ENCODE measurements around the gene PRRC2B. TPM values are rescaled to one million over a fixed set of nuclear protein-coding genes. Genes with fewer than 3 reads are reported as not detected.
A peak's percentile ranks its signal among the peaks of the same experiment; 100 is the strongest.

Gene PRRC2B
- total and polyA plus RNA-seq, 2 of the 13 experiments (the other 11 are each of a cell fraction or from before 2014, with no cell fraction given) = 20.8 to 37.4 TPM

GRCh38 chr9:131394464-131395156, 724 bp downstream of the PRRC2B start (continued):
- TF ChIP-seq, protein P1, sequence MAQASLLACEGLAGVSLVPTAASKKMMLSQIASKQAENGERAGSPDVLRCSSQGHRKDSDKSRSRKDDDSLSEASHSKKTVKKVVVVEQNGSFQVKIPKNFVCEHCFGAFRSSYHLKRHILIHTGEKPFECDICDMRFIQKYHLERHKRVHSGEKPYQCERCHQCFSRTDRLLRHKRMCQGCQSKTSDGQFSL (CRISPR knock-in tag; IDR thresholded peaks at IDR 0.05) = no peak
- TF ChIP-seq YEATS2 (CRISPR knock-in tag; IDR thresholded peaks at IDR 0.05; ENCODE audit: borderline replicate concordance) = no peak
- TF ChIP-seq ZNF446 (CRISPR knock-in tag; IDR thresholded peaks at IDR 0.05) = no peak
- no peak for TF ChIP-seq FOXP1 (IDR thresholded peaks at IDR 0.05)
- no peak for TF ChIP-seq FOXP1 (CRISPR knock-in tag; IDR thresholded peaks at IDR 0.05)
- TF ChIP-seq ASH2L (IDR thresholded peaks at IDR 0.05; ENCODE audit: insufficient read length, low read depth, low read length) = no peak
- TF ChIP-seq HHEX (CRISPR knock-in tag; IDR thresholded peaks at IDR 0.05) = no peak
- no peak for TF ChIP-seq SETDB1 (CRISPR knock-in tag; IDR thresholded peaks at IDR 0.05; ENCODE audit: borderline replicate concordance)
- TF ChIP-seq ZNF878 (CRISPR knock-in tag; IDR thresholded peaks at IDR 0.05) = no peak
- no peak for TF ChIP-seq MIER3 (CRISPR knock-in tag; IDR thresholded peaks at IDR 0.05; ENCODE audit: borderline replicate concordance)
- TF ChIP-seq ZNF564 (CRISPR knock-in tag; IDR thresholded peaks at IDR 0.05) = no peak
- no peak for TF ChIP-seq NFKBIZ (CRISPR knock-in tag; IDR thresholded peaks at IDR 0.05)
- TF ChIP-seq JDP2 (CRISPR knock-in tag; IDR thresholded peaks at IDR 0.05; ENCODE audit: borderline replicate concordance) = no peak
- peak; percentile 3; the same call in 1 of the 2 replicates for TF ChIP-seq ATF7-NPFF (CRISPR knock-in tag; IDR thresholded peaks at IDR 0.05; ENCODE audit: low read depth)
- TF ChIP-seq POGZ (CRISPR knock-in tag; IDR thresholded peaks at IDR 0.05) = no peak
- no peak for TF ChIP-seq ISX (CRISPR knock-in tag; conservative IDR thresholded peaks at IDR 0.05)
- TF ChIP-seq NFYB (CRISPR knock-in tag; IDR thresholded peaks at IDR 0.05) = no peak
- TF ChIP-seq, protein P2, sequence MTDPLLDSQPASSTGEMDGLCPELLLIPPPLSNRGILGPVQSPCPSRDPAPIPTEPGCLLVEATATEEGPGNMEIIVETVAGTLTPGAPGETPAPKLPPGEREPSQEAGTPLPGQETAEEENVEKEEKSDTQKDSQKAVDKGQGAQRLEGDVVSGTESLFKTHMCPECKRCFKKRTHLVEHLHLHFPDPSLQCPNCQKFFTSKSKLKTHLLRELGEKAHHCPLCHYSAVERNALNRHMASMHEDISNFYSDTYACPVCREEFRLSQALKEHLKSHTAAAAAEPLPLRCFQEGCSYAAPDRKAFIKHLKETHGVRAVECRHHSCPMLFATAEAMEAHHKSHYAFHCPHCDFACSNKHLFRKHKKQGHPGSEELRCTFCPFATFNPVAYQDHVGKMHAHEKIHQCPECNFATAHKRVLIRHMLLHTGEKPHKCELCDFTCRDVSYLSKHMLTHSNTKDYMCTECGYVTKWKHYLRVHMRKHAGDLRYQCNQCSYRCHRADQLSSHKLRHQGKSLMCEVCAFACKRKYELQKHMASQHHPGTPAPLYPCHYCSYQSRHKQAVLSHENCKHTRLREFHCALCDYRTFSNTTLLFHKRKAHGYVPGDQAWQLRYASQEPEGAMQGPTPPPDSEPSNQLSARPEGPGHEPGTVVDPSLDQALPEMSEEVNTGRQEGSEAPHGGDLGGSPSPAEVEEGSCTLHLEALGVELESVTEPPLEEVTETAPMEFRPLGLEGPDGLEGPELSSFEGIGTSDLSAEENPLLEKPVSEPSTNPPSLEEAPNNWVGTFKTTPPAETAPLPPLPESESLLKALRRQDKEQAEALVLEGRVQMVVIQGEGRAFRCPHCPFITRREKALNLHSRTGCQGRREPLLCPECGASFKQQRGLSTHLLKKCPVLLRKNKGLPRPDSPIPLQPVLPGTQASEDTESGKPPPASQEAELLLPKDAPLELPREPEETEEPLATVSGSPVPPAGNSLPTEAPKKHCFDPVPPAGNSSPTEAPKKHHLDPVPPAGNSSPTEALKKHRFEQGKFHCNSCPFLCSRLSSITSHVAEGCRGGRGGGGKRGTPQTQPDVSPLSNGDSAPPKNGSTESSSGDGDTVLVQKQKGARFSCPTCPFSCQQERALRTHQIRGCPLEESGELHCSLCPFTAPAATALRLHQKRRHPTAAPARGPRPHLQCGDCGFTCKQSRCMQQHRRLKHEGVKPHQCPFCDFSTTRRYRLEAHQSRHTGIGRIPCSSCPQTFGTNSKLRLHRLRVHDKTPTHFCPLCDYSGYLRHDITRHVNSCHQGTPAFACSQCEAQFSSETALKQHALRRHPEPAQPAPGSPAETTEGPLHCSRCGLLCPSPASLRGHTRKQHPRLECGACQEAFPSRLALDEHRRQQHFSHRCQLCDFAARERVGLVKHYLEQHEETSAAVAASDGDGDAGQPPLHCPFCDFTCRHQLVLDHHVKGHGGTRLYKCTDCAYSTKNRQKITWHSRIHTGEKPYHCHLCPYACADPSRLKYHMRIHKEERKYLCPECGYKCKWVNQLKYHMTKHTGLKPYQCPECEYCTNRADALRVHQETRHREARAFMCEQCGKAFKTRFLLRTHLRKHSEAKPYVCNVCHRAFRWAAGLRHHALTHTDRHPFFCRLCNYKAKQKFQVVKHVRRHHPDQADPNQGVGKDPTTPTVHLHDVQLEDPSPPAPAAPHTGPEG (CRISPR knock-in tag; IDR thresholded peaks at IDR 0.05) = 0 out of 2 replicates have a peak, but pooled peaks have one; percentile 27
- TF ChIP-seq SSRP1 (CRISPR knock-in tag; IDR thresholded peaks at IDR 0.05) = no peak
- 0 out of 2 replicates have a peak, but pooled peaks have one; percentile 3 for TF ChIP-seq SALL1 (CRISPR knock-in tag; IDR thresholded peaks at IDR 0.05)
- TF ChIP-seq NR2F2 (IDR thresholded peaks at IDR 0.05; ENCODE audit: borderline replicate concordance, low read depth) = no peak
- TF ChIP-seq, protein P3, sequence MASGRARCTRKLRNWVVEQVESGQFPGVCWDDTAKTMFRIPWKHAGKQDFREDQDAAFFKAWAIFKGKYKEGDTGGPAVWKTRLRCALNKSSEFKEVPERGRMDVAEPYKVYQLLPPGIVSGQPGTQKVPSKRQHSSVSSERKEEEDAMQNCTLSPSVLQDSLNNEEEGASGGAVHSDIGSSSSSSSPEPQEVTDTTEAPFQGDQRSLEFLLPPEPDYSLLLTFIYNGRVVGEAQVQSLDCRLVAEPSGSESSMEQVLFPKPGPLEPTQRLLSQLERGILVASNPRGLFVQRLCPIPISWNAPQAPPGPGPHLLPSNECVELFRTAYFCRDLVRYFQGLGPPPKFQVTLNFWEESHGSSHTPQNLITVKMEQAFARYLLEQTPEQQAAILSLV (CRISPR knock-in tag; IDR thresholded peaks at IDR 0.05; ENCODE audit: borderline replicate concordance) = no peak
- TF ChIP-seq HES4 (CRISPR knock-in tag; IDR thresholded peaks at IDR 0.05; ENCODE audit: borderline replicate concordance) = 0 out of 2 replicates have a peak, but pooled peaks have one; percentile 24
- no peak for TF ChIP-seq KDM4B (CRISPR knock-in tag; IDR thresholded peaks at IDR 0.05)
- 0 out of 4 replicates have a peak, but pooled peaks of 1 of the 2 experiments have one; percentile 1 for TF ChIP-seq POLR2A (IDR thresholded peaks at IDR 0.05; ENCODE audit: insufficient read depth in 1 of 2, low read depth in 2 of 2, low read length in 2 of 2)
- TF ChIP-seq HOXA7 (CRISPR knock-in tag; IDR thresholded peaks at IDR 0.05) = no peak
